Activated CD4-positive, alpha-beta T cell treated with anti-CD3 and anti-CD28 coated beads, Interleukin-2, amount 50 U/mL, for 16 hours (primary cell): ENCODE results near the gene CCBE1.

Experiments
- DNase-seq: peaks from one replicate; pipeline ENCODE4 v3.0.0-alpha.2; 2020

CCBE1 gene

DNA sequence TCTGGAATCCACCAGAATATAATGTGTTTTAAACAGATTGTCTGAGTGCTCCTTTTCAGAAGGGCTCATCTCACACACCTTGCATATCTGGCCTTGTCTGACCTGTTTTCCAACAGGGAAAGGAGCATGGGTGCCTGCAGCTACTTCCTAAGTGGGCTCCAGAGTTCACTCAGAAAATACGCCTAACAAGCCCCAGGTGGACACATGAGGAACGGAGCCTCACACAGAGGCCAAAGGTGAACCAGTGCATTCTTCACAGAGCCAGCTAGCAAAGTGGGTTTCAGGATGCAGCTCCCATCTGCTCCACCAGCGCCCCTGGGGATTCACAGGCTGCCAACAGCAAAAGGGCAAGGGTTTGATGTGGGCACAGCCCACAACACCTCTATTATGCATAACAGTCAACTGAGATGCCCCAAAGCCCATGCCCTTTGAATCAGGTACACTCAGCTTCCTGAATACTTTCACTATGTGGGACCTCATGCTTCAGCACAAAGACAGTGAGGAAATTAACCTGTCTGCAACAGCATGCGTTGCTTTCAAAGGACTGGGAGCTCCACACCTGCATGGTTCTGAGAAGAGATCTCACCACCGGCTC is 86.6 kb downstream of the CCBE1 start:
- DNase-seq: no peak

DNA sequence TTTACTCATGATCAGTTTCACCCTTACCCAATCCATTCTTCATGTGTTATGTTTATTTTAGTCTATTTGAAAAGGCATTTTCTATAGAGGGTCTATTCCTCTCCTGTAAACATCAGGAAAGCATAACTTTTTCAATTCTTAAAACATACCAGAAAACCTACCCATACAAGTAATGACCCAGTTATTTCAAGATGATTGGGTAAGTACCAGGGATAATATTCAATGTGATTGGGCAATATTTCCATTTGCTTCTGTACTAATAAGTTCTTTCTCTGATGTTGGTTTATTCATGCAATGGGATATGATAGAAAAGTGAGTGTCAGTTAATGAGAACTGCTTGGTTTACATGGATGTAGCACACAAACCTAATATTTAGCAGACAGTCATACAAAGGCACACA is 87.6 kb downstream of the CCBE1 start:
- DNase-seq: no peak

DNA sequence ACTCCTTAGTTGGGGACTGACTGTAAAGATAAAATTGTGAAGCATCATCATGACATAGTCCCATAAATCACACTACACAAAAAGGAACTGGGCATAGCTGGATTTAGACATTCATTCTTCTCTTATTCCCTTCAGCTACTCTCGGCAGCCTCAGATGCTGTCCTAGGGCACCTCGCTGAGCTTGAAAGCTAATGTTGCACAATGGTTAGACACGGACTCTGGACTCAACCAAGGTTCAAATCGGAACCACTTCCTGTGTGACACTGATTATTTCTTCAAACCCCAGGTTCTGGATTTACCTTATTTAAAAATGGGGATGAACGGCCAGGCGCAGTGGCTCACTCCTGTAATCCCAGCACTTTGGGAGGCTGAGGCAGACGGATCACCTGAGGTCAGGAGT is 89.8 kb downstream of the CCBE1 start:
- DNase-seq: no peak

DNA sequence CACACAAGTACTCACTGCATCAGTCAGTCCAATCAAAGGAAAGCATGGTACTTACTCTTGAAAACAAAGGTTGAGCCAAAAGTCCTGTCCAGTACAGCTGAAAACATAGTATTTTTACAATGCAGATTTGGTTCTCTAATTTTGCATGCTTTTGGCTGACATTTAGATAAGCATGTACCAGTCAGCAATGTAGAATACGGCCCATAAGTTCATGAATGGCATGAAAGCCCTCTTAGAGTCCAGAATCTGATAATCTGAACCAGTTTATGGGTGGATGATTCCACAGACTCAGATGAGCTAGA is 90.2 kb downstream of the CCBE1 start:
- no peak for DNase-seq

DNA sequence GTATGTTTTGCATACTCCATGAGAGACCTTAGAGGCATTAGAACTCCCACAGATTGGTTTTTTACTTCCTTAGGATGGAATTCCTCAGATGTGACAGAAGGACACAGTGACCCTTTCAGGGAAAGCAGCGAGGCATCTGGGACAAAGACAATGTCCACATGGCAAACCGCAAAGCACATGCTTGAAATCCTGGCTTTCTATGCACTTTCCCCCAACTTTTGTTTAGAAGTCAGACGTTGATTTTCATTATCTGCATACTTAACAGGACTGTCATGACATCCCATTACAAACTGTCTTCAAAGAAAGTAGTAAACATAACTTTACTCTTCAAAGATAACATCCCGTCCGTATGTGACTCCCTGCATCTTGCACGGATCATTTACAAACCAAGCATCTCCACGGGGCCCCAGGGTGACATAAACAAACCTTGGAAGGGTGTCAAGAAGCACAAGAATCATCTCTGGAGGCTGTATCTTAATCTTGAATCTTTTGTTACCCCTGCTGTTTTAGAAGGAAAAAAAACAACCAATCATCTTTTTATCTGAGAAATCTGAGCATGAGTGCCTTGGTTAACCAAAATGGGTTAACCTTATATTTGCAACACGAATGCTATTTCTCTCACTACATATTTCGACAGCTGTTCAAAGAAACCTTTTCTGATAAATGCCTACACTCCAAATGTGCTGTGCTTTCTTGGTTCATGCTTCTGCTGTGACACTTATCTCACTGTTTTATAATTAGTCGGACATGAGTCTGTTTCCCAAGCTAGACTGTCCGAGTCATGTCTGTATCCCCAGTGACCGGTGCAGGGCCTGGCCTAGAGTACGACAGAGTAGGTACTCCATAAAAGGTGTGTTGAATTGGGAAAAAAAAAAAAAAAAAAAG is 90.8 kb downstream of the CCBE1 start:
- no peak for DNase-seq

- DNase-seq: no peak
These were observed 91.5 kb downstream of the CCBE1 start for GRCh38 chr18:59605633-59606192.

DNA sequence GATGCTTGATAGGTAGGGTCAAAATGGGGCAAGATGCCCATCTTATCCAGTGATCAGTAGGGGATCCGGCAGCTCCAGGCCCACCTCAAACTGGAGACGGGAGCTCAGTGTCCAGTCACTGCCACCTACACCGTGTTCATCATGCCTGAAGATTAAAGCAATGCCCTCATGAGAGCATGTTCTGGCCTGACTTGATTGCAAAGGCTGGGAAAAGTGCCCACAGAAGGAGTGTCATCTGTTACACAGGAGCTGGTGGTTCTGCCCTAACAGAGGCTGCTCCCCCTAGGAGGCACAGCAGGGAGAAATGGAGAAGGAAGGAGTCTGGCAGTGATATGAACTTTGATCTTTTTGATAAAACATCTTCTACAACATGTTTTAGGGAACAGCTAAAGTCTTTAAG is 92.3 kb downstream of the CCBE1 start:
- no peak for DNase-seq

DNA sequence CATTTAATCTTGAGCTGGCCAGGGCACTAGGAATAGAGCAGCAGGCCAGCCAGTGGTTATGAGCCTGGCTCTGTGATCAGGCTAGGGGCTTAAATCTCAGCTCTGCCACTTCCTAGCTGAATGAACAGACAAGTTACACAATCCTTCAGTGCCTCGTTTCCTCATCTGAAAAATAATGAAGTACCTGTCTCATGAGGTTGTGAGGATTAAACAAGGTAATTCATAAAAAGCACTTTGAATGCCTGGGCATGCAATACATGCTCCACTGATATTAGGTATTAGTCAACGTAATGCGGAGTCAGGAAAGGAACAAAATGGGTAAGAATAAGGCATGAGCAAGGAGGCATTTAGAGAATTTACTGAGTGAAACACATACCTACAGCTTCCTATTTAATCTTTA is 100.2 kb downstream of the CCBE1 start:
- no peak for DNase-seq

- DNase-seq: no peak
These were observed 103.9 kb downstream of the CCBE1 start for GRCh38 chr18:59593291-59593717.

DNA sequence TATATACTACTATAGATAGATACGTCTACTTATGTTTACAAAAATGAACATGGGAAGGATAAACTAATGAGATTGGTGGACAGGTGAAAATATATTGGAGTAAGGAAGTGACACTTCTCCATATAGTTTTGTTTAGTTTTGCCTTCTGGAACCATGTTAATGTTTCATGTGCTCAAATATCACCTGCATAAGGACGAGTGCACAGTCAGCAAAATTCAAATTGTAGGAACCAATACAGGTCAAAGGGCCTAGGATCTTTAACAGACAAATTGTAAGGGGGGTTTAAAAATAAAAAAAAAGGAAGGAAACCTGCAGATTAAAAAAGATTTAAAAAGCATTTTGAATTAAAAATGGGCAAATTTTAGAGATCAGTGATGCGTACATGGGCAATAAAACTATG is 104.6 kb downstream of the CCBE1 start:
- no peak for DNase-seq

DNA sequence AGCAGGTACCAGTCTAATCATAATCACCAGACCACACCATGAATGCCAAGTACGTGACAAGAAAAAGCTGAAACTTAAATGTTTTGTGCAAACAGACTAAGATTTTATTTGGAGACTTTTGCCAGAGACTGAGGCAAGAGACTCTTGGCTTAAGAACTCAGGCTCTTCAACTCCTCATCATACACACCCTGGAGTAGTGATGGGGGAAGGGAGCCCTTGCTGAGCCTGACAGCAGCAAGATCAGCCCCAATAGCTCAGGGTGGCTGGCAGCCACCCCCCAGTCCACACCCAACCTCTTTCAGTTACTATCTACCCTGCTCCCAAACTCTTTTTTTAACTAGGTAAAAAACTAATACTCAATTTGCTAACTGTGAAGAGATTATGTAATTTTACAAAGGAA is 114.8 kb downstream of the CCBE1 start:
- DNase-seq: no peak

GRCh38 chr18:59579509-59579908 is 117.7 kb downstream of the CCBE1 start:
- DNase-seq: no peak

DNA sequence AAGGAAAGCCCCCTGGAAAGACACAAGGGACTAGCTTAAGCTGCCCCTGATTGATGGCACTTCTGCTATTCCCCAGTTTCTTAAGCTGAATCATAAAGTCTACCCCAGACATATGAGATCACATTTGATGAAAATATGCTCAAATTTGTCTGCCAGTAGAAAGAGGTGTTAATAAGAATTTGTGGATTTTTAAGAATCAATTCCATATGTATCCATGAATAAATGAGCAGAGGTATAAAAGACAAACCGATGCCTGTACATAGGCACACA is 119.9 kb downstream of the CCBE1 start:
- no peak for DNase-seq

GRCh38 chr18:59576541-59577385 is 120.5 kb downstream of the CCBE1 start:
- no peak for DNase-seq

GRCh38 chr18:59575995-59576394 is 121.2 kb downstream of the CCBE1 start:
- no peak for DNase-seq

DNA sequence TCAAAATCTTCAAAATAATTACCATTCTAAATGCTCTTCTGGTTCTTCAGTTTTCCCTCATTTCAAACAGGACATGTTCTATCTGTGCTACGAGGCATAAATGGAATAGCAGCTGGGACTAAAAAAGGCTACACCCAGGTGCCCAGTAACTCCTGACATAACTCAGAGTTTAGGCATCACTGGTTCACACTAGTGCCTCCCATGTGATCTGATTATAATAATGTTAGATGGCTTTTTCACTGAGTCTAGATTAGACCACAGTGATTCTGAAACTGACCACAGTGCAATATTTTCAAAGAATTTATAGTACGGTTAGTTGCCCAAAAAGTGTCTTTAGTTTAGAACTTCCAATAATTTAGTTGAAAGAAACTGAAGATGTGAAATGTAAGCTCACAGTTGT is 123.3 kb downstream of the CCBE1 start:
- no peak for DNase-seq

- no peak for DNase-seq
These were observed 125.3 kb downstream of the CCBE1 start for GRCh38 chr18:59571902-59572301.

DNA sequence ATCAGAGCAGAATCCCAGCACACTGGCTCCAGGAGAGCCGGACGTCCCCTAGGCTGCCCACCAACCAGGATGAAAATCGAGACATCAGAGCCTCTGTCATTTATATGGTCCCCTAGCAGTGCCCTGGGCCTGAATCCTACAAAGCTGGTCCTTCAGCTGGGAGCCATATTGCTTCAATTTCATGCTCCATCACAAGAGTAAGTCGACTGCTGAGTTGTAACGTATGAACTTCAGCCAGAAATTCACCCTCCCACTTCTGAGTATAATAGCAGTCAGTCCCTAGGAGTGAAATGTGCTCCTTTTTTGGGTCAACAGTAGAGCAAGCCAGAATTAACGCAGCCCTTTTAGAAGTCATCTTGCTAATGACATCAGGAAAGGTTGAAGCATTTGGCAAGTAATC is 126.4 kb downstream of the CCBE1 start:
- DNase-seq: no peak

DNA sequence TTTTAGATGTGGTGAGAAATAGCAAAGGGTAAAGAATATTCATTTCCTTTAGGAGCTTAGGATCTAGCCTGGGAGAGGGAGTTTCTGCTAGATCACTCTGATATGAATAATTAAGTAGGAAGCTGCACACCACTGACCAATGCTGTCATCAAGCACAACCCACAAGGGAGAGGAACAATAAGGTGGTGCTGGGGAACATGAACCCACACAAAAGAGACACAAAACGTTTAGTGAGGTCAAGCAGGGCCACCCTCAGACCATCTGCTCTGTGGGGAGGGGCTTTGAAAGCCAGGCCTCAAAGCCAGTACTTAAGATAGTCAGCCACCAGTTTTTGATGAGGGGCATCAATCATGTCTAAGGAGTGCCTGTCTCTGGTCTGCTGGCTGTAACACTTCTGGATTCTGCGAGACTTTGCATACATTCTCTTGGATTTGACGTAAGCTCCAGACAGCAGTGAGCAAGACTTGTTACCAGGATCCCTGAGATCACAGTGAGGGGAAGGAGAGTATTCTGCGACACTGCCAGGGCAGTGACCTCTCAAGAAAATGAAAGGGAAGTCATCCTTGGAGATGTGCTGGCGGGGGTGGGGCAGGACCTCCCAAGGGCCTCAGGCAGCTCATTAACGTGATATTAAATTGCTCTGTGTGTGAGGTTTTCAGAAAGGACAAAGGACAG is 127.0 kb downstream of the CCBE1 start:
- no peak for DNase-seq

DNA sequence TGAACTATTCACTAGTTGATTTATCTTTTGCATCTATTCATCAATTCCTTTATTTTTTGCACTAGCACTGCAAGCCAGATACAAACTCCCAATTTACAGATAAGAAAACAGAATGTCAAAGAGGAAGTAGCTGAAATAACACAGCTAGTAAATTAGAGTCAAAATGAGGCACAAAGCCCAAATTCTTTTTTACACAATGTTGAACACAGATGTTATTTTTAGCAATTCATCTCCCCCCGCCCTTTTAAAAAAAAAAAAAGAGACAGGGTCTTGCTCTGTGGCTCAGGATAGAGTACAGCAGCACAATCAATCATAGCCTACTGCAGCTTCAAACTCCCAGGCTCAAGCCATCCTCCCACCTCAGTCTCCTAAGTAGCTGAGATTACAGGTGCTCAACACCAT is 127.8 kb downstream of the CCBE1 start:
- DNase-seq: no peak

DNA sequence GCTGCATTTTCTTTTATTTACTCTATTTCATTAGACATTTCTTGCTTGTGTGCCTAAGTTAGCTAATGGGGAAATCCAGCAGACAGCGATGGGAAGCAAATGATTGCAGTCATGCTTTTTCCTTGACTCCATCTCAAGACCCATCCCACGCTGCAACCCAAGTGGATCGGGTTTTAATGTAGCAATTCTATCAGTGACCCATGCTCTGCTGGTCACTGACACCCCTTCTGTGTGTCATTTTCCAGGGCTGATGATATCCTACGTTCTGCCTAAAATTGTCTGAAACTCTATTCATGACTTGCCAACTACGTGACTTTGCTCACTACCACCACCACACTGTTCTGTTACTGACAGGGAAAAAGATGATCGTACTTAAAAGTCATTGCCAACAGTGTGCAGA is 129.8 kb downstream of the CCBE1 start:
- DNase-seq: no peak

- no peak for DNase-seq
These were observed 130.7 kb downstream of the CCBE1 start for GRCh38 chr18:59566533-59566971.

DNA sequence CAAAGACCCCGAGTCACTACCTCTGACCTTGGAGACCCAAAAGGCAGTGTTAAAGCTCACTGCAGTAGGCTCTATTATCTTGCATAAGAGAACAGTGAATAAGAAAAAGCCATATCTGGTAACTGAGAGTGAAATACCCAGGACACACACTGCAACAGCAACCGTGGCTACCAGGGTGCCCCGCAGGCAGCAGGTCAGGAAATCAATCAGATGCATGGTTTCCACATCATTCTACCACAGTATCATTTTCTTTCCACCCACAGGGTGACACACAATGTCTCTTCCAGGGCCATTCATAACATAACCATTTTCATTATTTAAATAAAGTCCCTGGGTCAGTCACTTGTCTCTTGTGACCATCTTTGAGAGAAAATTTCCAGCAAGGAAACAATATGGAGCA is 131.3 kb downstream of the CCBE1 start:
- DNase-seq: no peak
